HepG2 (cell line): ENCODE measurements around the gene CEBPE. TPM values are rescaled to one million over a fixed set of nuclear protein-coding genes. Genes with fewer than 3 reads are reported as not detected.

ENCODE experiments used
- EHMT2 ChIP-seq: fragments of 200-600 bp; sonication (generic); IDR thresholded peaks from 2 replicates; pipeline ENCODE4 v1.7.0; 2017; ENCODE audit warnings: antibody characterized with exemption, low read depth, low read length, borderline replicate concordance
- FOSL1 ChIP-seq: sonication (generic); formaldehyde crosslinking; IDR thresholded peaks from 2 replicates; pipeline ENCODE4 v1.9.0; 2021; ENCODE audit warnings: missing genetic modification reagents, borderline replicate concordance
- LCORL ChIP-seq, 2 experiments: fragments of 450-650 bp in 1 of 2; sonication (generic) in 1 of 2; formaldehyde crosslinking in 1 of 2; IDR thresholded peaks; 2 replicates each; pipeline versions ENCODE4 v1.5.0 to v1.6.1; 2017 to 2020; ENCODE audit warnings: antibody characterized with exemption in 1 of 2, missing genetic modification reagents in 1 of 2
- MEIS1 ChIP-seq: sonication (generic); formaldehyde crosslinking; IDR thresholded peaks from 2 replicates; pipeline ENCODE4 v1.9.0; 2021; ENCODE audit warnings: mild to moderate bottlenecking, missing genetic modification reagents, moderate library complexity, borderline replicate concordance
- MYC ChIP-seq: sonication (generic); formaldehyde crosslinking; IDR thresholded peaks from 2 replicates; pipeline ENCODE4 v1.9.0; 2021; ENCODE audit warnings: missing genetic modification reagents, borderline replicate concordance
- NR3C1 ChIP-seq: sonication (generic); formaldehyde crosslinking; IDR thresholded peaks from 2 replicates; pipeline ENCODE4 v1.4.0; 2020; ENCODE audit warnings: missing genetic modification reagents
- SRSF4 ChIP-seq: fragments of 200-400 bp; formaldehyde crosslinking; IDR thresholded peaks from one replicate; pipeline ENCODE4 v1.6.1; 2018; ENCODE audit warnings: mild to moderate bottlenecking, low read depth, low read length, moderate library complexity; ENCODE audit not compliant: poor library complexity, severe bottlenecking
- polyA plus RNA-seq, 8 experiments: library from polyadenylated mRNA; depleted of rRNA in 3 of 8; stranded (reverse) in 7 of 8; unstranded in 1 of 8; fragments of >200 nt; fragmentation: Illumina TruSeq in 4 of 8; extraction: Trizol in 4 of 8; gene quantifications; 2 replicates each; pipeline versions ENCODE4 v1.2.1 to v1.2.3, GENCODE V29; 2011 to 2016; ENCODE audit warnings: low read depth in 4 of 8, missing spikeins in 1 of 8, mixed read lengths in 1 of 8; ENCODE audit not compliant: insufficient read depth in 1 of 8
- total RNA-seq, 5 experiments: library from RNA; depleted of rRNA; stranded (reverse); fragments of >200 nt; fragmentation: Illumina TruSeq; extraction: Trizol; gene quantifications; 2 replicates each; pipeline ENCODE4 v1.2.3, GENCODE V29; 2016; ENCODE audit warnings: low read depth in 1 of 5
- TF ChIP-seq, protein P1 (sequence below): sonication (generic); formaldehyde crosslinking; IDR thresholded peaks from 2 replicates; pipeline ENCODE4 v1.5.0; 2020; ENCODE audit warnings: missing genetic modification reagents
- TF ChIP-seq, protein P2 (sequence below): sonication (generic); formaldehyde crosslinking; IDR thresholded peaks from 2 replicates; pipeline ENCODE4 v1.8.0; 2023; ENCODE audit warnings: mild to moderate bottlenecking, missing genetic modification reagents
- TF ChIP-seq, protein P3 (sequence below): sonication (generic); formaldehyde crosslinking; conservative IDR thresholded peaks from 2 replicates; pipeline ENCODE4 v1.4.0; 2020; ENCODE audit warnings: missing genetic modification reagents
- TF ChIP-seq, protein P4 (sequence below): IDR thresholded peaks from 2 replicates; pipeline ENCODE4 v1.6.1; 2016; ENCODE audit warnings: missing compliant biosample characterization, missing genetic modification reagents, borderline replicate concordance
- TF ChIP-seq, protein P5 (sequence below): sonication (generic); formaldehyde crosslinking; IDR thresholded peaks from 2 replicates; pipeline ENCODE4 v1.8.0; 2022; ENCODE audit warnings: mild to moderate bottlenecking, missing genetic modification reagents, moderate library complexity
- TF ChIP-seq, protein P6 (sequence below): IDR thresholded peaks from 2 replicates; pipeline ENCODE4 v1.6.1; 2016; ENCODE audit warnings: low read depth, borderline replicate concordance

CEBPE gene
- total and polyA plus RNA-seq, 2 of the 13 experiments (the other 11 are each of a cell fraction or from before 2014, with no cell fraction given), result 0.09 to 0.11 TPM

DNA sequence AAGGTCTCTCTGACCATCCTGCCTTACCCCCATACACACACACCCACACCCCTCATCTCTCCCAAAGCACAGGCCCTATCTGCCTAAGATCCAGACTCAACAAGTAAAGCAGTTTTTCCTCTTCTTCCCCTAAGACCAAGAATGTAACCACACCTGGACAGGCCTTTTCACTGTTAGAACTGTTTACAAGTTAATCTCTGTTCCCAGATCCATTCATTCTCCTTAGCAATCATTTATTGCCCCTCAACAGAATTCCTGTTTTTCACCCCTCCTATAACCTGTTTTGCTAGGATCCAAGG is 12.4 kb downstream of the CEBPE start (continued):
- TF ChIP-seq, protein P1, sequence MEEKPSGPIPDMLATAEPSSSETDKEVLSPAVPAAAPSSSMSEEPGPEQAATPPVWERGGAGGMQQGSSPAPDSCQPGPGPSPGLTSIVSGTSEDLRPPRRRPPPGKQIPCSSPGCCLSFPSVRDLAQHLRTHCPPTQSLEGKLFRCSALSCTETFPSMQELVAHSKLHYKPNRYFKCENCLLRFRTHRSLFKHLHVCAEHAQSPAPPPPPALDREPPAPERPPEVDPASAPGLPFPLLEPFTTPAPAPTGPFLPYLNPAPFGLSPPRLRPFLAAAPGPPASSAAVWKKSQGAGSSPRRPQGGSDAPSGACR, result no peak
- TF ChIP-seq EHMT2 (no peak), NR3C1 (CRISPR knock-in tag) (no peak), LCORL (IDR thresholded peaks at IDR 0.05) (peak; percentile 55; the same call in 1 of the 2 replicates), LCORL (CRISPR knock-in tag; IDR thresholded peaks at IDR 0.05) (no peak; the same call in 1 of the 2 replicates), MYC (CRISPR knock-in tag) (no peak), FOSL1 (CRISPR knock-in tag) (no peak), MEIS1 (0 out of 2 replicates have a peak, but pooled peaks have one; percentile 22), SRSF4 (no peak)
- TF ChIP-seq, protein P2, sequence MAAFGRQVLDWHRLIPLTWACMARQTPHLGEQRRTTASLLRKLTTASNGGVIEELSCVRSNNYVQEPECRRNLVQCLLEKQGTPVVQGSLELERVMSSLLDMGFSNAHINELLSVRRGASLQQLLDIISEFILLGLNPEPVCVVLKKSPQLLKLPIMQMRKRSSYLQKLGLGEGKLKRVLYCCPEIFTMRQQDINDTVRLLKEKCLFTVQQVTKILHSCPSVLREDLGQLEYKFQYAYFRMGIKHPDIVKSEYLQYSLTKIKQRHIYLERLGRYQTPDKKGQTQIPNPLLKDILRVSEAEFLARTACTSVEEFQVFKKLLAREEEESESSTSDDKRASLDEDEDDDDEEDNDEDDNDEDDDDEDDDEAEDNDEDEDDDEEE (CRISPR knock-in tag), result no peak
- TF ChIP-seq, protein P3, sequence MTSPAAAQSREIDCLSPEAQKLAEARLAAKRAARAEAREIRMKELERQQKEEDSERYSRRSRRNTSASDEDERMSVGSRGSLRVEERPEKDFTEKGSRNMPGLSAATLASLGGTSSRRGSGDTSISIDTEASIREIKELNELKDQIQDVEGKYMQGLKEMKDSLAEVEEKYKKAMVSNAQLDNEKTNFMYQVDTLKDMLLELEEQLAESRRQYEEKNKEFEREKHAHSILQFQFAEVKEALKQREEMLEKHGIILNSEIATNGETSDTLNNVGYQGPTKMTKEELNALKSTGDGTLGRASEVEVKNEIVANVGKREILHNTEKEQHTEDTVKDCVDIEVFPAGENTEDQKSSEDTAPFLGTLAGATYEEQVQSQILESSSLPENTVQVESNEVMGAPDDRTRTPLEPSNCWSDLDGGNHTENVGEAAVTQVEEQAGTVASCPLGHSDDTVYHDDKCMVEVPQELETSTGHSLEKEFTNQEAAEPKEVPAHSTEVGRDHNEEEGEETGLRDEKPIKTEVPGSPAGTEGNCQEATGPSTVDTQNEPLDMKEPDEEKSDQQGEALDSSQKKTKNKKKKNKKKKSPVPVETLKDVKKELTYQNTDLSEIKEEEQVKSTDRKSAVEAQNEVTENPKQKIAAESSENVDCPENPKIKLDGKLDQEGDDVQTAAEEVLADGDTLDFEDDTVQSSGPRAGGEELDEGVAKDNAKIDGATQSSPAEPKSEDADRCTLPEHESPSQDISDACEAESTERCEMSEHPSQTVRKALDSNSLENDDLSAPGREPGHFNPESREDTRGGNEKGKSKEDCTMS (CRISPR knock-in tag), result no peak
- TF ChIP-seq, protein P4, sequence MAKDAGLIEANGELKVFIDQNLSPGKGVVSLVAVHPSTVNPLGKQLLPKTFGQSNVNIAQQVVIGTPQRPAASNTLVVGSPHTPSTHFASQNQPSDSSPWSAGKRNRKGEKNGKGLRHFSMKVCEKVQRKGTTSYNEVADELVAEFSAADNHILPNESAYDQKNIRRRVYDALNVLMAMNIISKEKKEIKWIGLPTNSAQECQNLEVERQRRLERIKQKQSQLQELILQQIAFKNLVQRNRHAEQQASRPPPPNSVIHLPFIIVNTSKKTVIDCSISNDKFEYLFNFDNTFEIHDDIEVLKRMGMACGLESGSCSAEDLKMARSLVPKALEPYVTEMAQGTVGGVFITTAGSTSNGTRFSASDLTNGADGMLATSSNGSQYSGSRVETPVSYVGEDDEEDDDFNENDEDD (CRISPR knock-in tag), result no peak
- TF ChIP-seq, protein P5, sequence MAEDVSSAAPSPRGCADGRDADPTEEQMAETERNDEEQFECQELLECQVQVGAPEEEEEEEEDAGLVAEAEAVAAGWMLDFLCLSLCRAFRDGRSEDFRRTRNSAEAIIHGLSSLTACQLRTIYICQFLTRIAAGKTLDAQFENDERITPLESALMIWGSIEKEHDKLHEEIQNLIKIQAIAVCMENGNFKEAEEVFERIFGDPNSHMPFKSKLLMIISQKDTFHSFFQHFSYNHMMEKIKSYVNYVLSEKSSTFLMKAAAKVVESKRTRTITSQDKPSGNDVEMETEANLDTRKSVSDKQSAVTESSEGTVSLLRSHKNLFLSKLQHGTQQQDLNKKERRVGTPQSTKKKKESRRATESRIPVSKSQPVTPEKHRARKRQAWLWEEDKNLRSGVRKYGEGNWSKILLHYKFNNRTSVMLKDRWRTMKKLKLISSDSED (CRISPR knock-in tag), result no peak
- TF ChIP-seq, protein P6, sequence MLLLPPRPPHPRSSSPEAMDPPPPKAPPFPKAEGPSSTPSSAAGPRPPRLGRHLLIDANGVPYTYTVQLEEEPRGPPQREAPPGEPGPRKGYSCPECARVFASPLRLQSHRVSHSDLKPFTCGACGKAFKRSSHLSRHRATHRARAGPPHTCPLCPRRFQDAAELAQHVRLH, result no peak
